Measurements from ENCODE around the gene DPH7. TPM values are rescaled to one million over a fixed set of nuclear protein-coding genes. Genes with fewer than 3 reads are reported as not detected.
"Not testable (repeated sequence)": the region's sequence is repeated elsewhere in the genome, so short reads cannot be mapped to it uniquely, and the experiment has no call there.

Gene DPH7
- total RNA-seq, 1 donor from 2014 or later, result 24.8 TPM

- DNase-seq (ENCODE audit: low spot score), result peak; percentile 12
Observed at GRCh38 chr9:137547687-137548543, 30.8 kb downstream of the DPH7 start.

GRCh38 chr9:137545123-137545522, 33.6 kb downstream of the DPH7 start:
- DNase-seq (ENCODE audit: low spot score), result peak; percentile 84

- peak; percentile 59 for DNase-seq (ENCODE audit: low spot score)
Observed at GRCh38 chr9:137544176-137544760, 34.5 kb downstream of the DPH7 start.

GRCh38 chr9:137543237-137543963, 35.3 kb downstream of the DPH7 start:
- DNase-seq (ENCODE audit: low spot score), result no peak

- DNase-seq (ENCODE audit: low spot score), result no peak
Observed at GRCh38 chr9:137542486-137542885, 36.2 kb downstream of the DPH7 start.

- DNase-seq (ENCODE audit: low spot score), result no peak
Observed at GRCh38 chr9:137540536-137540935, 38.2 kb downstream of the DPH7 start.

GRCh38 chr9:137538058-137538457, 40.7 kb downstream of the DPH7 start:
- no peak for DNase-seq (ENCODE audit: low spot score)

- DNase-seq (ENCODE audit: low spot score), result not testable (repeated sequence)
Observed at GRCh38 chr9:137536594-137537131, 42.1 kb downstream of the DPH7 start.

- DNase-seq (ENCODE audit: low spot score), result no peak
Observed at GRCh38 chr9:137535120-137535428, 43.7 kb downstream of the DPH7 start.

GRCh38 chr9:137534256-137535119, 44.2 kb downstream of the DPH7 start:
- peak; percentile 81 for DNase-seq (ENCODE audit: low spot score)

- DNase-seq (ENCODE audit: low spot score), result not testable (repeated sequence)
Observed at GRCh38 chr9:137532891-137533468, 45.7 kb downstream of the DPH7 start.

- no peak for DNase-seq (ENCODE audit: low spot score)
Observed at GRCh38 chr9:137531099-137531765, 47.5 kb downstream of the DPH7 start.

GRCh38 chr9:137530331-137530730, 48.4 kb downstream of the DPH7 start:
- no peak for DNase-seq (ENCODE audit: low spot score)

GRCh38 chr9:137524981-137525317, 53.8 kb downstream of the DPH7 start:
- DNase-seq (ENCODE audit: low spot score), result no peak

- DNase-seq (ENCODE audit: low spot score), result no peak
Observed at GRCh38 chr9:137524161-137524980, 54.4 kb downstream of the DPH7 start.

- DNase-seq (ENCODE audit: low spot score), result no peak
Observed at GRCh38 chr9:137522746-137523455, 55.8 kb downstream of the DPH7 start.

GRCh38 chr9:137521405-137521985, 57.2 kb downstream of the DPH7 start:
- DNase-seq (ENCODE audit: low spot score), result no peak

GRCh38 chr9:137520614-137521404, 57.9 kb downstream of the DPH7 start:
- no peak for DNase-seq (ENCODE audit: low spot score)

Measured in umbilical cord (tissue), 2 donors.